Common myeloid progenitor, CD34-positive (primary cell): ENCODE results near the gene NAA25. TPM values are rescaled to one million over a fixed set of nuclear protein-coding genes. Genes with fewer than 3 reads are reported as not detected.
A peak's percentile ranks its signal among the peaks of the same experiment; 100 is the strongest.

ENCODE experiments used
- CTCF ChIA-PET: fragments of 350-600 bp; sonication (Branson Sonifier 250); formaldehyde crosslinking; loops from one replicate; lab custom pipeline; 2021; ENCODE audit warnings: antibody characterized with exemption; lab: Charles Lee
- POLR2A ChIA-PET: fragments of 350-600 bp; sonication (Branson Sonifier 250); formaldehyde crosslinking; loops from one replicate; lab custom pipeline; 2021; ENCODE audit warnings: antibody characterized with exemption; lab: Charles Lee
- DNase-seq, 3 donors: peaks; one replicate each; pipeline versions ENCODE4 v3.0.0 to v3.0.0-alpha.2; 2013
- H3K27ac ChIP-seq, 2 experiments: 1 replicate in 1 of 2; 2 replicates in 1 of 2; pipeline ENCODE4 v1.7.0; 2013; ENCODE audit warnings: inconsistent platforms in 2 of 2, low read length in 2 of 2, mild to moderate bottlenecking in 2 of 2, low read depth in 1 of 2, moderate library complexity in 1 of 2; ENCODE audit not compliant: severe bottlenecking in 2 of 2, insufficient read depth in 1 of 2, poor library complexity in 1 of 2
- H3K27me3 ChIP-seq, 5 experiments: replicated peaks in 2 of 5; 1 replicate in 3 of 5; 2 replicates in 2 of 5; pipeline versions ENCODE4 v1.6.1 to v1.7.0; 2013; ENCODE audit warnings: low read length in 4 of 5, mild to moderate bottlenecking in 2 of 5, moderate library complexity in 2 of 5, inconsistent platforms in 1 of 5; ENCODE audit not compliant: insufficient read depth in 5 of 5, control insufficient read depth in 4 of 5
- H3K36me3 ChIP-seq, 4 experiments: 1 replicate in 2 of 4; 2 replicates in 2 of 4; pipeline versions ENCODE4 v1.6.1 to v1.7.0; 2013; ENCODE audit warnings: low read length in 3 of 4, control low read depth in 1 of 4, mild to moderate bottlenecking in 1 of 4; ENCODE audit not compliant: control insufficient read depth in 4 of 4, insufficient read depth in 4 of 4
- H3K4me1 ChIP-seq, 4 experiments: 1 replicate in 3 of 4; 2 replicates in 1 of 4; pipeline versions ENCODE4 v1.6.1 to v1.7.1; 2013; ENCODE audit warnings: low read length in 3 of 4, mild to moderate bottlenecking in 3 of 4, control low read depth in 1 of 4, inconsistent platforms in 1 of 4, moderate library complexity in 1 of 4; ENCODE audit not compliant: control insufficient read depth in 4 of 4, insufficient read depth in 4 of 4; ENCODE audit errors: control extremely low read depth in 1 of 4
- H3K4me3 ChIP-seq, 7 experiments: 1 replicate in 4 of 7; 2 replicates in 3 of 7; pipeline versions ENCODE4 v1.5.1 to v1.7.0; 2013; ENCODE audit warnings: mild to moderate bottlenecking in 7 of 7, low read length in 6 of 7, moderate library complexity in 6 of 7, inconsistent platforms in 2 of 7, low read depth in 2 of 7, control low read depth in 1 of 7; ENCODE audit not compliant: insufficient read depth in 4 of 7, control insufficient read depth in 1 of 7; ENCODE audit errors: extremely low read depth in 1 of 7
- H3K9me3 ChIP-seq, 5 experiments: 1 replicate in 4 of 5; 2 replicates in 1 of 5; pipeline versions ENCODE4 v1.6.1 to v1.7.1; 2013; ENCODE audit warnings: low read length in 4 of 5, mild to moderate bottlenecking in 2 of 5, inconsistent platforms in 1 of 5, low read depth in 1 of 5, moderate library complexity in 1 of 5; ENCODE audit not compliant: control insufficient read depth in 4 of 5, insufficient read depth in 2 of 5; ENCODE audit errors: control extremely low read depth in 1 of 5
- WGBS: methylation state at CpG from one replicate; pipeline ENCODE4 v1.1.5; 2013; ENCODE audit not compliant: insufficient coverage; 5-methylcytosine and 5-hydroxymethylcytosine counted together
- polyA plus RNA-seq: library from polyadenylated mRNA; unstranded; fragments of 120-200 nt; gene quantifications from one replicate; pipeline ENCODE4 v1.2.1, GENCODE V29; 2013

The NAA25 gene
- 18.9 TPM for polyA plus RNA-seq

DNA sequence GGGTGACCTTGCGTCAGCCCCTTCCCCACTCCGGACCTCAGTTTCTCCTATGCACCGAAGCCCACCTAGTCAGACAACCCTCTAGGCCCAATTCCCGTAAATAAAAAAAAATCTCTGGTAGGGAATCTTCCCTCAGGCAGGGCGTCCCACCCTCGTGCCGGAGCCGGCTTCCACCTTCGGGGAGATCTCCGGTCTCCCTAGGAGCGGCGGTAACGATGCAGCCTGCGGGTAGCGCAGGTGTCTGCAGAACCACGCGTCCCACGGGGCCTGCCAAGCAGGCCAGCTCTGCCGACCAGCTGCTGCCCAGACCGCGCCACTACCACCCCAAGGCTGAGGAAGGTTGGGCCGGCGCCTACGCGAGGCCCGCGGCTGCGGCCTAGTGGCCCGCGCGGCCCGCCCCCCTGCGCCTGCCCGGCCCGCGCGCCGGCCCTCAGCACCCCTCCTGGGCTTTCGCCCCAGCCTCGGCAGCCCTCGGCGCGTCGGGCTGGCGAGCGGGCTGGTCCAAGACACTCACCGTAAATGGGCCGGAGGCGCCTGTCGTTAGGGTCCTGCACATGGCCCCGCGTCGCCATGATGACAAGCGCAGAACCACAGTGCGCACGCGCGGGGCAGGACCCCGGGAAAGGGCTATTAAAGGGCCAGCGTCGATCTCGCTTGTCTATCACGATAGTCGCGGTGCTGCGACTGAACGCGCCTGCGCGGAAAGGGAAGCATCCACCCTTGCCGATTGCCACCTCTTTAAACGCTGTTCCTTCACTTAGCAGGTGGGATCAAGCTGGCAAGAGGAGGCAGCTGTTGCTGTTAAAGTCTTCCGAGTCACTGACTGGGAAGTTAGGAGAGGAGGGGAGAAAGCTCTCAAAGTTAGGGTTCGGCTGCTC lies at the start of gene NAA25:
Gene NAA25 (minus strand): TSS at position 582 of the 878 bp plus-strand sequence. CDS start 10 bp downstream, at position 572.
- no peaks in the 10 kb centered on the region for H3K27me3 ChIP-seq
- H3K4me1 ChIP-seq, result peaks cover 9 to 36% (median 26%) of the 10 kb centered on the region in 4 experiments
- ChIA-PET POLR2A (interaction anchor here (0.5 to 0.7 kb wide), 2 partner anchors 9 to 17 kb away, joined by 3 read pairs; no protein-coding TSS in a partner anchor), CTCF (interaction anchor here (1.2 to 3.3 kb wide), 5 partner anchors 8 to 25 kb away, joined by 3 to 18 read pairs (median 4); no protein-coding TSS in a partner anchor)
- peak within 1 kb of the TSS; percentile 81 to 100 (median 90) for H3K4me3 ChIP-seq
- peak within 1 kb of the TSS; percentile 77 to 95 for H3K27ac ChIP-seq
- peaks cover 2 to 19% (median 8%) of the 10 kb centered on the region in 4 experiments for H3K36me3 ChIP-seq
- DNase-seq, result peak; percentile 83 to 89 (median 86)
- H3K9me3 ChIP-seq, result no peaks in the 10 kb centered on the region
- WGBS, result 0% methylated on average over 70 of the region's 74 CpGs

DNA sequence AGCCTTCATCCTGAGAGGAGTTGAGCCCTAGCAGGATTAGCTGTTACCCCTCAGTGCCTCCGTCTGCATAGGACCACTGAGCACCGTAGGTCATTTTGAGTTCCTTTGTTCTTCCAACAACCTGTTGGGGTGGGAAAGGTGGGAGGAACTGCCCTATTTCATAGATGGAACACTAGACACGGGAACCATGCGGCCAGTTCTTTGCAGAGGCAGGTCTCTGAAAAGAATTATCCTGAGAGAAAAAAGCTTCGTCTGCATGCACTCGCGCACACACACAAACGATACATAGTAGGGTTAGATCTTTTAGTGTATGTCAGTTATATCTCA lies 45.3 kb upstream of the NAA25 start:
- peaks cover 16 to 62% (median 53%) of the 10 kb centered on the region in 4 experiments for H3K36me3 ChIP-seq
- no peaks in the 10 kb centered on the region for H3K27me3 ChIP-seq
- WGBS, result 100% methylated on average over 4 of the region's 8 CpGs

DNA sequence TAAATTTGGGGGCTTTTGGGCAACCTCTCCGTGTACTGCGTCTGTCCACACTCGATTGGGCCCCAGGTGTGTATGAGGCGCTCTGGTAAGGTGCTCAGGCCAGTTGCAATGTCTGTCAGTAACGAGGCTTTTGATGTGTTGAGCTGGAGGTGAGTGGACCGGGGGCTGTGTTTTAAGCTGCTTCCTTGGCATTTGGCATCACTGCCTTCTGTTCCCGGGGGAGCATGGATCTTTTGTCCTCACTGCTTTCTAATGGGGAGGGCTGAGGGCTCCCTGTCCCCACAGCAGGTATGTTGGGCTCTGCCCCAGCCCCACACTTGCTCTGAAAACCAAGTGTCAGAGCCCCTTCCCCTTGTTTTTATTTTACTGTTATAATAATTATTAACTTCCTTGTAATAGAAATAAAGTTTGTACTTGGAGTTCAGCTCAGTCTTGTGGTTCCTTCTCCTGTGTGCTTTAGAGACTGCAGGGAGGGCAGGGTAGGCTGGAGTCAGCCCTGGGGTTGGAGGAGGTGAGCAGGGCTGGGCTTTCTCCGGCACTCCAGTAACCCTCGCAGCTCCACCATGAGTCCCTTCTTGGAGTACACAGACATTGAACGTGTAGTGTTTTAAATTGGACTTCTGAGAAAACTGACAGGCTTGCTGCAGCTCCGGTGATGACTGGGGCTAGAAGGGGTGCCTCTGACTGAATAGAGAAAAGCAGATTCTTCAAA lies 44.8 kb upstream of the NAA25 start:
- 99% methylated on average over 11 of the region's 11 CpGs for WGBS
- CTCF ChIA-PET, result interaction anchor here (0.8 to 1.4 kb wide), 2 partner anchors 15 to 22 kb away, joined by 3 read pairs; no protein-coding TSS in a partner anchor

More for the DNA sequence above, 45.3 kb upstream of the NAA25 start:
- CTCF ChIA-PET, result interaction anchor here (0.8 kb wide), 1 partner anchor 15 kb away, joined by 3 read pairs; no protein-coding TSS in a partner anchor
- no peak for DNase-seq
- POLR2A ChIA-PET, result no interaction called here
- Histone ChIP-seq H3K4me3 (no peak overlapping the region), H3K4me1 (no peaks in the 10 kb centered on the region), H3K9me3 (peaks cover 0 to 10% (median 5%) of the 10 kb centered on the region in 5 experiments), H3K27ac (no peak overlapping the region)

DNA sequence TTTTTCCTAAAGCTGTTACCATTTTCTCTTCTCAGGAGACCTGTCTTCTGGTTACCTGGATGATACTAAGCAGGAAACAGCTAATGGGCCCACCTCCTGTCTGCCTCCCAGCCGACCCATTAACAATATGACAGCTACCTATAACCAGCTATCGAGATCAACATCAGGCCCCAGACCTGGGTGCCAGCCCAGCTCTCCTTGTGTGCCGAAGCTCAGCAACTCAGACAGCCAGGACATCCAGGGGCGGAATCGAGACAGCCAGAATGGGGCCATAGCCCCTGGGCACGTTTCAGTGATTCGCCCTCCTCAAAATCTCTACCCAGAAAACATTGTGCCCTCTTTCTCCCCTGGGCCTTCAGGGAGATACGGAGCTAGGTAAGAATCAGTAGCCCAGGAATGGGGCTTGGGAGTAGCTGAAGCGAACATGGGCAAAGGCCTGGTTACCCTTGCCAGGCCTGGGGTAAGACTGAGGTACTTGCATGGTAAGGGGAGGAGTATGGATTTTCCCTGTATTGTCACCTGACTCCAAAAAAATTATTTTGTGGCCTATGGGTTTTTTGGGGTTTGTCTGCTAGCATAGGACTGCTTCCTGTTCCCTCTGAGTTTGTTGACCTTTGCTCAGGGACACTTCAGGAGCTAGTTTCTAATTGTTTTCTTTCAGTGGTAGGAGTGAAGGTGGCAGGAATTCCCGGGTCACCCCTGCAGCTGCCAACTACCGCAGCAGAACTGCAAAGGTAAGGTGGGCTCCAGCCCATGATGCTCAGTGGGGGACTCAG lies 43.4 kb upstream of the NAA25 start:
- WGBS, result 93% methylated on average over 10 of the region's 11 CpGs
- no peaks in the 10 kb centered on the region for H3K4me1 ChIP-seq
- no peaks in the 10 kb centered on the region for H3K27me3 ChIP-seq
- CTCF ChIA-PET, result interaction anchor here (0.8 to 1.4 kb wide), 2 partner anchors 19 to 21 kb away, joined by 3 read pairs; no protein-coding TSS in a partner anchor
- POLR2A ChIA-PET, result interaction anchor here (0.7 kb wide), 1 partner anchor 139 kb away, joined by 3 read pairs; the partner anchor contains the start of gene ERP29
- H3K27ac ChIP-seq, result no peak overlapping the region
- H3K9me3 ChIP-seq, result no peaks in the 10 kb centered on the region
- DNase-seq, result no peak
- H3K4me3 ChIP-seq, result no peak overlapping the region
- peaks cover 26 to 64% (median 54%) of the 10 kb centered on the region in 4 experiments for H3K36me3 ChIP-seq

More for the DNA sequence above, 44.8 kb upstream of the NAA25 start:
- Histone ChIP-seq H3K4me1 (no peaks in the 10 kb centered on the region), H3K4me3 (no peak overlapping the region), H3K9me3 (peaks cover 0 to 5% (median under 1%) of the 10 kb centered on the region in 5 experiments), H3K36me3 (peaks cover 20 to 61% (median 53%) of the 10 kb centered on the region in 4 experiments), H3K27ac (no peak overlapping the region), H3K27me3 (no peaks in the 10 kb centered on the region)
- no peak for DNase-seq
- POLR2A ChIA-PET, result no interaction called here

DNA sequence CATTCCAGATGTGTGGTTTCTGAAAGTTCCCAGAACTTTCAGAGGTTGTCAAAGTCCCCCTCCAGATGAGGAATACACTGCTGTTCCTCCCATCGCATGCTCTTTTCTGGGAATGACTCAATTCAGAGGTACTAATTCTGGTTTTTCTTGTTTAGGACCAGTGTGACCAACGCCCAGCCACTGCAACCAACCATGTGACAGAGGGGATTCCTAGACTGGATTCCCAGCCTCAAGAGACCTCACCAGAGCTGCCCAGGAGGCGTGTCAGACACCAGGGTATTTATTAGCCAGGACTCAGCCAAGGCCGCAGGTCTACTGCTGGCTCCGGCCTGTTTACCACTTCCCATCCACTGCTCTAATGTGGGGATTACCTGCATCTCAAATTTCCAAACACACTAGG lies 41.0 kb upstream of the NAA25 start:
- H3K36me3 ChIP-seq, result peaks cover 39 to 84% (median 69%) of the 10 kb centered on the region in 4 experiments
- H3K4me3 ChIP-seq, result no peak overlapping the region
- ChIA-PET CTCF (no interaction called here), POLR2A (no interaction called here)
- no peaks in the 10 kb centered on the region for H3K27me3 ChIP-seq
- DNase-seq, result no peak
- no peaks in the 10 kb centered on the region for H3K4me1 ChIP-seq
- H3K9me3 ChIP-seq, result no peaks in the 10 kb centered on the region
- WGBS, result 96% methylated on average over 4 of the region's 5 CpGs
- H3K27ac ChIP-seq, result no peak overlapping the region

DNA sequence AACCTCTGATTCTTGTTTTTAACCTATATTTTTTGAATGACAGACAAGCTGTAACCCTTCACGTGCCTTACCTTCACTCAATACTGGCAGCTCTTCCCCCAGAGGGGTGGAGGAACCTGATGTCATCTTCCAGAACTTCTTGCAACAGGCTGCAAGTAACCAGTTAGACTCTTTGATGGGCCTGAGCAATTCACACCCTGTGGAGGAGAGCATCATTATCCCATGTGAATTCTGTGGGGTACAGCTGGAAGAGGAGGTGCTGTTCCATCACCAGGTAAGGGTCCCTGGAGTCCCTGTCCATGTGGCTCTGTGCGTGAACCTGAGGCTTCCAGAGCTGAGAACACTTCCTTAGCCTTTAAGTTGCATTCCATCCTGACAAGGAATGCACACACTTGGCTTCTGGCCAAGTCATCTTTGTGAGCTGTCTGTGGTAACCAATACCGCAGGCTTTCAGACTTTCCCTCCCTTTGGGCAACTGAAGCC lies 39.5 kb upstream of the NAA25 start:
- Histone ChIP-seq H3K27ac (no peak overlapping the region), H3K4me1 (no peaks in the 10 kb centered on the region), H3K27me3 (no peaks in the 10 kb centered on the region), H3K9me3 (no peaks in the 10 kb centered on the region), H3K4me3 (no peak overlapping the region), H3K36me3 (peaks cover 34 to 86% (median 63%) of the 10 kb centered on the region in 4 experiments)
- ChIA-PET CTCF (no interaction called here), POLR2A (no interaction called here)
- DNase-seq, result no peak
- 94% methylated on average over 2 of the region's 3 CpGs for WGBS
